Tibial nerve (tissue), 4 donors: ENCODE data around the gene OSBPL10.

Source experiments
- EP300 ChIP-seq, 2 donors: sonication (generic); formaldehyde crosslinking; IDR thresholded peaks; one replicate each; pipeline ENCODE4 v1.6.1; 2017; ENCODE audit warnings: antibody characterized with exemption in 2 of 2, mild to moderate bottlenecking in 1 of 2
- POLR2A ChIP-seq, 2 donors: fragments of 450-650 bp; IDR thresholded peaks; one replicate each; pipeline ENCODE4 v1.6.1; 2017; ENCODE audit warnings: antibody characterized with exemption in 2 of 2, mild to moderate bottlenecking in 2 of 2, moderate library complexity in 2 of 2
- TF ChIP-seq, protein P1 (sequence below), 5 experiments: fragments of 200-600 bp in 3 of 5; fragments of 450-650 bp in 2 of 5; sonication (generic) in 3 of 5; IDR thresholded peaks; one replicate each; pipeline ENCODE4 v1.5.1; 2016 to 2019; ENCODE audit warnings: antibody characterized with exemption in 5 of 5, mild to moderate bottlenecking in 3 of 5, moderate library complexity in 2 of 5

DNA sequence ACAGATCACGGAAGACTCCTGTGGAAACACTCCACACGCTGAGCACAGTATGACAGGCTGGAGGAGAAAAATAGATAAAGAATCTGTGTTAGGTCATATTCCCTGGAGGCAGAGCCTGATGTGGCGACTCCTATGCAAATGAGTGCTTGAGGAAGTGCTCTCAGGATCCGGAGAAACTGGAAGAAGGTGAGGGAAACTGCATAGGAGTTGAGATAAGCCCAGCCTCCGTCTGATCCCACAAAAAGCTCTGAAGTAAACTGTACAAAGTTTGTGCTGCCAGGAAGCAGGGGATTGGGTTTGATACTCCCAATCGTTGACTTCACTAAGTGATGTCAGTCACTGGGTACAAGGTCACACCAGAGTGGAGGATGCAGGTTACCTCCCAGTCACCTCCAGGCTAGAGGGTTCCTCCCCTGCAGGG is 33.4 kb downstream of the OSBPL10 start:
- TF ChIP-seq, protein P1, sequence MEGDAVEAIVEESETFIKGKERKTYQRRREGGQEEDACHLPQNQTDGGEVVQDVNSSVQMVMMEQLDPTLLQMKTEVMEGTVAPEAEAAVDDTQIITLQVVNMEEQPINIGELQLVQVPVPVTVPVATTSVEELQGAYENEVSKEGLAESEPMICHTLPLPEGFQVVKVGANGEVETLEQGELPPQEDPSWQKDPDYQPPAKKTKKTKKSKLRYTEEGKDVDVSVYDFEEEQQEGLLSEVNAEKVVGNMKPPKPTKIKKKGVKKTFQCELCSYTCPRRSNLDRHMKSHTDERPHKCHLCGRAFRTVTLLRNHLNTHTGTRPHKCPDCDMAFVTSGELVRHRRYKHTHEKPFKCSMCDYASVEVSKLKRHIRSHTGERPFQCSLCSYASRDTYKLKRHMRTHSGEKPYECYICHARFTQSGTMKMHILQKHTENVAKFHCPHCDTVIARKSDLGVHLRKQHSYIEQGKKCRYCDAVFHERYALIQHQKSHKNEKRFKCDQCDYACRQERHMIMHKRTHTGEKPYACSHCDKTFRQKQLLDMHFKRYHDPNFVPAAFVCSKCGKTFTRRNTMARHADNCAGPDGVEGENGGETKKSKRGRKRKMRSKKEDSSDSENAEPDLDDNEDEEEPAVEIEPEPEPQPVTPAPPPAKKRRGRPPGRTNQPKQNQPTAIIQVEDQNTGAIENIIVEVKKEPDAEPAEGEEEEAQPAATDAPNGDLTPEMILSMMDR (IDR thresholded peaks at IDR 0.05) = no peak
- no peak for TF ChIP-seq EP300 (IDR thresholded peaks at IDR 0.05)
- no peak for TF ChIP-seq POLR2A (IDR thresholded peaks at IDR 0.05)
